H1 (cell line): ENCODE measurements around the gene PSME1. TPM values are rescaled to one million over a fixed set of nuclear protein-coding genes. Genes with fewer than 3 reads are reported as not detected.

Source experiments
- CTCF ChIA-PET: fragments of 300-600 bp; sonication (Branson Sonifier 250); formaldehyde crosslinking; loops from one replicate; lab custom pipeline; 2021; ENCODE audit not compliant: partially characterized antibody; lab: Charles Lee
- POLR2A ChIA-PET: fragments of 300-600 bp; sonication (Branson Sonifier 250); formaldehyde crosslinking; loops from one replicate; lab custom pipeline; 2021; ENCODE audit warnings: inconsistent platforms; ENCODE audit not compliant: partially characterized antibody; lab: Charles Lee
- DNase-seq, 2 experiments: peaks; one replicate each; pipeline versions ENCODE4 v3.0.0 to v3.0.0-alpha.2; 2010 to 2022; ENCODE audit warnings: low spot score in 2 of 2, low read depth in 1 of 2, mixed read lengths in 1 of 2
- FAIRE-seq: peaks from 2 replicates; lab custom pipeline; 2011; peaks lifted over from hg19 to GRCh38; lab: Jason Lieb, UNC
- H2AFZ ChIP-seq: 2 replicates; pipeline ENCODE4 v1.8.1; 2012; ENCODE audit warnings: low read length, inconsistent platforms
- H2AK5ac ChIP-seq: 2 replicates; pipeline ENCODE4 v1.6.1; 2013; ENCODE audit warnings: low read depth, low read length
- H2BK120ac ChIP-seq: replicated peaks from 2 replicates; pipeline ENCODE3; 2013; ENCODE audit warnings: low read depth, low read length, inconsistent platforms
- H2BK12ac ChIP-seq: 2 replicates; pipeline ENCODE4 v1.6.1; 2013; ENCODE audit warnings: low read depth, low read length
- H2BK15ac ChIP-seq: 2 replicates; pipeline ENCODE4 v1.6.1; 2013; ENCODE audit warnings: low read length
- H2BK20ac ChIP-seq: 2 replicates; pipeline ENCODE4 v1.6.1; 2013; ENCODE audit warnings: low read length
- H2BK5ac ChIP-seq: 2 replicates; pipeline ENCODE4 v1.6.1; 2013; ENCODE audit warnings: low read depth, low read length
- H3K14ac ChIP-seq: 2 replicates; pipeline ENCODE4 v1.6.1; 2013; ENCODE audit warnings: inconsistent platforms; ENCODE audit not compliant: insufficient read length
- H3K18ac ChIP-seq: 2 replicates; pipeline ENCODE4 v1.6.1; 2013; ENCODE audit warnings: low read length; ENCODE audit errors: extremely low read depth
- H3K23ac ChIP-seq: 2 replicates; pipeline ENCODE4 v1.6.1; 2013; ENCODE audit warnings: inconsistent platforms; ENCODE audit not compliant: insufficient read length
- H3K23me2 ChIP-seq: 2 replicates; pipeline ENCODE4 v1.6.1; 2013; ENCODE audit warnings: low read depth, low read length
- H3K27ac ChIP-seq: 2 replicates; pipeline ENCODE4 v1.6.1; 2011; ENCODE audit warnings: low read depth, low read length, inconsistent platforms
- H3K27me3 ChIP-seq, 4 experiments: replicated peaks in 1 of 4; 1 replicate in 1 of 4; 2 replicates in 3 of 4; pipeline versions ENCODE4 v1.6.1 to v1.8.1; 2011 to 2013; ENCODE audit warnings: low read length in 3 of 4, mild to moderate bottlenecking in 3 of 4, inconsistent platforms in 2 of 4, mixed read lengths in 2 of 4, moderate library complexity in 1 of 4; ENCODE audit not compliant: control insufficient read depth in 3 of 4, insufficient read depth in 3 of 4; ENCODE audit errors: extremely low read depth in 1 of 4
- H3K36me3 ChIP-seq, 4 experiments: 2 replicates each; pipeline versions ENCODE4 v1.6.1 to v1.8.1; 2011 to 2013; ENCODE audit warnings: mild to moderate bottlenecking in 4 of 4, low read length in 3 of 4, moderate library complexity in 2 of 4, control low read depth in 1 of 4, inconsistent platforms in 1 of 4; ENCODE audit not compliant: insufficient read depth in 4 of 4, control insufficient read depth in 2 of 4
- H3K4ac ChIP-seq: replicated peaks from 2 replicates; pipeline ENCODE3; 2013; ENCODE audit warnings: low read length, low read depth, mixed read lengths, inconsistent platforms; ENCODE audit not compliant: insufficient read length
- H3K4me1 ChIP-seq, 4 experiments: replicated peaks in 1 of 4; 1 replicate in 1 of 4; 2 replicates in 3 of 4; pipeline versions ENCODE4 v1.6.1 to v1.8.1; 2011 to 2013; ENCODE audit warnings: low read length in 3 of 4, inconsistent platforms in 2 of 4, mixed read lengths in 1 of 4; ENCODE audit not compliant: insufficient read depth in 4 of 4, control insufficient read depth in 3 of 4
- H3K4me2 ChIP-seq, 2 experiments: 2 replicates each; pipeline versions ENCODE4 v1.6.1 to v1.8.1; 2011 to 2013; ENCODE audit warnings: low read depth in 2 of 2, low read length in 2 of 2, control low read depth in 1 of 2, inconsistent platforms in 1 of 2, mild to moderate bottlenecking in 1 of 2; ENCODE audit not compliant: insufficient read depth in 1 of 2
- H3K4me3 ChIP-seq, 4 experiments: fragments of 200-600, 300-600 bp in 1 of 4; sonication (generic), shearing (Covaris generic), sonication (Bioruptor Twin) in 1 of 4; 2 replicates each; pipeline versions ENCODE4 v1.5.1 to v1.8.1; 2011 to 2016; ENCODE audit warnings: low read length in 4 of 4, low read depth in 3 of 4, control low read depth in 2 of 4, inconsistent platforms in 2 of 4, mild to moderate bottlenecking in 2 of 4, mixed read lengths in 1 of 4, moderate library complexity in 1 of 4; ENCODE audit not compliant: insufficient read depth in 2 of 4; ENCODE audit errors: extremely low read depth in 1 of 4
- H3K56ac ChIP-seq: replicated peaks from 2 replicates; pipeline ENCODE3; 2013; ENCODE audit warnings: low read depth, mild to moderate bottlenecking, mixed read lengths, low read length, inconsistent platforms; ENCODE audit not compliant: insufficient read length
- H3K79me1 ChIP-seq: 2 replicates; pipeline ENCODE4 v1.6.1; 2013; ENCODE audit warnings: low read depth, low read length, control low read depth
- H3K79me2 ChIP-seq, 2 experiments: 2 replicates each; pipeline versions ENCODE4 v1.6.1 to v1.8.1; 2012 to 2013; ENCODE audit warnings: low read length in 2 of 2, mild to moderate bottlenecking in 2 of 2, inconsistent platforms in 1 of 2; ENCODE audit not compliant: insufficient read depth in 2 of 2, control insufficient read depth in 1 of 2
- H3K9ac ChIP-seq, 4 experiments: replicated peaks in 1 of 4; 1 replicate in 1 of 4; 2 replicates in 3 of 4; pipeline versions ENCODE4 v1.6.1 to v1.8.1; 2011 to 2013; ENCODE audit warnings: low read depth in 3 of 4, low read length in 3 of 4, control low read depth in 2 of 4, mild to moderate bottlenecking in 2 of 4, moderate library complexity in 2 of 4, inconsistent platforms in 1 of 4; ENCODE audit errors: extremely low read depth in 1 of 4
- H3K9me3 ChIP-seq, 2 experiments: 2 replicates each; pipeline versions ENCODE4 v1.6.1 to v1.8.1; 2012 to 2013; ENCODE audit warnings: mild to moderate bottlenecking in 2 of 2, moderate library complexity in 2 of 2, control low read depth in 1 of 2, inconsistent platforms in 1 of 2, low read depth in 1 of 2, low read length in 1 of 2, mixed read lengths in 1 of 2; ENCODE audit not compliant: insufficient read depth in 2 of 2
- H4K20me1 ChIP-seq, 2 experiments: replicated peaks in 1 of 2; 2 replicates each; pipeline versions ENCODE3 to v1.8.1; 2011 to 2013; ENCODE audit warnings: inconsistent platforms in 2 of 2, low read length in 2 of 2, mild to moderate bottlenecking in 1 of 2; ENCODE audit not compliant: insufficient read depth in 2 of 2, control insufficient read depth in 1 of 2
- H4K5ac ChIP-seq: 2 replicates; pipeline ENCODE4 v1.6.1; 2013; ENCODE audit warnings: low read length, low read depth, mixed read lengths, inconsistent platforms; ENCODE audit not compliant: insufficient read length
- H4K8ac ChIP-seq: 2 replicates; pipeline ENCODE4 v1.8.0; 2013; ENCODE audit warnings: mild to moderate bottlenecking, moderate library complexity, low read length, inconsistent platforms; ENCODE audit not compliant: insufficient read depth; ENCODE audit errors: extremely low read depth
- H4K91ac ChIP-seq: replicated peaks from 2 replicates; pipeline ENCODE3; 2013; ENCODE audit warnings: low read length, mixed read lengths, inconsistent platforms; ENCODE audit not compliant: insufficient read length
- BRCA1 ChIP-seq: IDR thresholded peaks from 2 replicates; pipeline ENCODE4 v1.6.1; 2012; ENCODE audit warnings: low read depth, low read length, improper control_type of control experiment
- CREB1 ChIP-seq: IDR thresholded peaks from 2 replicates; pipeline ENCODE4 v1.6.1; 2012; ENCODE audit warnings: inconsistent platforms
- HDAC6 ChIP-seq: IDR thresholded peaks from one replicate; pipeline ENCODE4 v1.7.1; 2012; ENCODE audit warnings: low read depth, mild to moderate bottlenecking, inconsistent platforms, low read length, moderate library complexity
- POLR2AphosphoS5 ChIP-seq: IDR thresholded peaks from 2 replicates; pipeline ENCODE4 v1.6.1; 2011; ENCODE audit warnings: low read depth, low read length
- RXRA ChIP-seq: IDR thresholded peaks from 2 replicates; pipeline ENCODE4 v1.6.1; 2011; ENCODE audit warnings: low read depth, mild to moderate bottlenecking, low read length, moderate library complexity; ENCODE audit not compliant: insufficient read depth
- TAF1 ChIP-seq: IDR thresholded peaks from 2 replicates; pipeline ENCODE4 v1.6.1; 2011; ENCODE audit warnings: mild to moderate bottlenecking, low read depth, low read length
- whole genome bisulfite sequencing, 2 experiments: shearing (Covaris generic) in 1 of 2; methylation state at CpG; one replicate each; pipeline versions ENCODE4 v1.1.6 to v1.1.7; 2013 to 2015; ENCODE audit warnings: low lambda C conversion rate in 2 of 2, mixed read lengths in 2 of 2, inconsistent platforms in 1 of 2, low coverage in 1 of 2, missing lambda C conversion rate in 1 of 2; ENCODE audit not compliant: insufficient replicate concordance in 2 of 2, insufficient coverage in 1 of 2, insufficient read length in 1 of 2; ENCODE audit errors: extremely low coverage in 1 of 2, missing lambda C conversion rate in 1 of 2; 5-methylcytosine and 5-hydroxymethylcytosine counted together
- polyA plus RNA-seq, 7 experiments: library from polyadenylated mRNA; depleted of rRNA in 3 of 7; stranded (reverse) in 5 of 7; unstranded in 2 of 7; fragments of >200 nt in 5 of 7; fragments of 200-250 nt in 2 of 7; gene quantifications; 1 replicate in 5 of 7; 2 replicates in 1 of 7; 4 replicates in 1 of 7; pipeline versions ENCODE4 v1.2.1 to v1.2.3, GENCODE V29; 2011 to 2013; ENCODE audit warnings: missing spikeins in 2 of 7, mixed read lengths in 2 of 7
- total RNA-seq: library from RNA; stranded (reverse); fragmentation: NEBNext Ultra II Directional; extraction: Animal tissue kit (Norgen Biotek cat#: 25700); gene quantifications from 2 replicates; pipeline ENCODE4 v1.2.1, GENCODE V29; 2021
- TF ChIP-seq, protein P1 (sequence below): IDR thresholded peaks from 2 replicates; pipeline ENCODE4 v1.6.1; 2012; ENCODE audit warnings: inconsistent platforms
- TF ChIP-seq, protein P2 (sequence below), 3 experiments: IDR thresholded peaks; 1 replicate in 2 of 3; 2 replicates in 1 of 3; pipeline versions ENCODE4 v1.5.1 to v1.6.1; 2011; ENCODE audit warnings: low read length in 3 of 3, mild to moderate bottlenecking in 3 of 3, inconsistent platforms in 2 of 3, low read depth in 1 of 3, moderate library complexity in 1 of 3; ENCODE audit not compliant: insufficient read depth in 1 of 3; ENCODE audit errors: control extremely low read depth in 1 of 3

Gene PSME1
- total and polyA plus RNA-seq, 2 of the 8 experiments (the other 6 are each of a cell fraction or from before 2014, with no cell fraction given), result 74.9 to 85.9 TPM

DNA sequence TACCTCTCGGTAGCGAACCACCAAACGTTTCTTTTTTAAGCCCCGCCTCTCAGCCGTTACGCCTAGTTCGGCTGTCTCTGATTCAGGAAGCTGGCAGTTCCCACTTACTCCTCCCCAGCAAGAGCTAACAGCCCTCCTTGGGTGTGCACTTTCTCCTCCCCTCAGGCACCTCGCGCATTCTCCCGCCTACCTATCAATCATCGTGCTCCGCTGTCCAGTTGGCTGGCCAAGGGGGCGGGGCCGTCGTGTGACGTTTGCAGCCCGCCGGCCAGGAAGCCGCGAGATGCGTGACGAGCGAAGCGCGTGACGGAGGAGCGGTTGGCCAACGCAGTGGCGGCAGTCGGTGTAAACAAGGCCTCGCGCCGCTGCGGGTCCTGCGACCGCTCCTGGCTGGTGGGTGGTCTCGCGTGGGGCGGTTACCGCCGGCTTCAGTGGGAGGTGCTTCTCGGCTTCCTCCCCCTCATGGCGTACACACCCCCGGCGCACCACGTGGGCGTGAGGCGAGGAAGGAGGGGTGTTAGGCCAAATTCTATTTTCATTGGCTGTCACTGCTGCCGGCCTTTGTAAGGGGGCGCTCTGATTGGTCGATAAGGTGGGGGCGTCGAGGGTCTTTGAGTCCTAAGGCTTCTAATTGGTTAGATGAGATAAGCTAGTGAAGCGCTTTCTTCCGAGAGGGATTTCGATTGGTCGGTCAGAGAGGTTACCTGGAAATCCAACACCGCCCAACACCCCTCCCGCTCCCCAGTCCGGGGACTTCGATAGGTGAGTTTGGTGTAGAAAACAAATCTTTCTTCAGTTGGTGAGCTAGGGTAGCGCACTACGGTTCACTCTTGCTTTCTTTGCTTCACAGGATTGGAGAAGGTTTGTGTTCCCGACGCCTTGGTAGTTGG is 21.2 kb upstream of the PSME1 start, which contains the start of the genes DCAF11 and NRL:
DCAF11 (plus strand) TSS at position 246 of the 890 bp plus-strand sequence. CDS start 818 bp downstream, outside the sequence.
NRL (minus strand) TSS at position 418 of the 890 bp plus-strand sequence. CDS start 32,101 bp downstream, outside the sequence.
- no peaks in the 10 kb centered on the region for H3K27me3 ChIP-seq
- no peak within 1 kb of the TSS; the same call in 1 of the 2 replicates for H2AK5ac ChIP-seq
- peak; percentile 75 for FAIRE-seq
- H3K18ac ChIP-seq, result peak within 1 kb of the TSS; percentile 99
- peak within 1 kb of the TSS; percentile 99; the same call in 1 of the 2 replicates for H2BK15ac ChIP-seq
- POLR2A ChIA-PET, result interaction anchor here (0.6 to 7.1 kb wide), 27 partner anchors 11 to 534 kb away, joined by 3 to 125 read pairs (median 5); partner anchors contain the start of genes CARMIL3, DHRS4L2, EMC9 and FITM1
- CTCF ChIA-PET, result interaction anchor here (0.7 to 2.7 kb wide), 18 partner anchors 15 to 484 kb away, joined by 3 to 20 read pairs (median 4); partner anchors contain the start of genes EMC9, IRF9, PCK2 and PSME2
- WGBS, 2 experiments, result 1% methylated on average over 42 of the region's 65 CpGs; no CpG with 5 or more reads in 1 of the 2 experiments
- no peaks in the 10 kb centered on the region for H3K9me3 ChIP-seq
- peaks cover 9 to 24% (median 21%) of the 10 kb centered on the region in 4 experiments for H3K36me3 ChIP-seq
- peak within 1 kb of the TSS; percentile 100 for H2BK5ac ChIP-seq
- peak; percentile 96 to 99 for DNase-seq
- peak within 1 kb of the TSS; percentile 70 for H3K56ac ChIP-seq
- peaks cover 0 to 4% (median 2%) of the 10 kb centered on the region in 4 experiments; a peak in 5 of 7 replicates for H3K4me1 ChIP-seq
- H4K20me1 ChIP-seq, result peaks cover 0 to 3% of the 10 kb centered on the region in 2 experiments
- peak within 1 kb of the TSS; percentile 88 for H4K5ac ChIP-seq
- H3K14ac ChIP-seq, result peak within 1 kb of the TSS; percentile 8
- H4K8ac ChIP-seq, result peak within 1 kb of the TSS; percentile 96
- H2BK120ac ChIP-seq, result no peak within 1 kb of the TSS
- H3K79me2 ChIP-seq, result peaks cover 0 to 10% of the 10 kb centered on the region in 2 experiments; a peak in 2 of 4 replicates
- H3K4ac ChIP-seq, result peak within 1 kb of the TSS; percentile 65
- peak within 1 kb of the TSS; percentile 68 to 89 (median 76) for H3K4me3 ChIP-seq
- peak within 1 kb of the TSS; percentile 89 for H2AFZ ChIP-seq
- peak within 1 kb of the TSS; percentile 87 to 91 for H3K4me2 ChIP-seq
- peaks cover 7% of the 10 kb centered on the region for H3K23me2 ChIP-seq
- H3K23ac ChIP-seq, result no peak within 1 kb of the TSS
- H3K9ac ChIP-seq, result peak within 1 kb of the TSS; percentile 76 to 97 (median 92)
- H3K27ac ChIP-seq, result peak within 1 kb of the TSS; percentile 97
- H4K91ac ChIP-seq, result peak within 1 kb of the TSS; percentile 97
- H2BK20ac ChIP-seq, result no peak within 1 kb of the TSS; the same call in 1 of the 2 replicates
- H2BK12ac ChIP-seq, result peak within 1 kb of the TSS; percentile 91
- peaks cover 5% of the 10 kb centered on the region; the same call in 1 of the 2 replicates for H3K79me1 ChIP-seq
- TF ChIP-seq CREB1 (peak; percentile 94), RXRA (no peak), POLR2AphosphoS5 (peak; percentile 69), HDAC6 (no peak), BRCA1 (peak; percentile 75), TAF1 (peak; percentile 73)
- TF ChIP-seq, protein P1, sequence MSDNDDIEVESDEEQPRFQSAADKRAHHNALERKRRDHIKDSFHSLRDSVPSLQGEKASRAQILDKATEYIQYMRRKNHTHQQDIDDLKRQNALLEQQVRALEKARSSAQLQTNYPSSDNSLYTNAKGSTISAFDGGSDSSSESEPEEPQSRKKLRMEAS, result peak; percentile 94
- TF ChIP-seq, protein P2, sequence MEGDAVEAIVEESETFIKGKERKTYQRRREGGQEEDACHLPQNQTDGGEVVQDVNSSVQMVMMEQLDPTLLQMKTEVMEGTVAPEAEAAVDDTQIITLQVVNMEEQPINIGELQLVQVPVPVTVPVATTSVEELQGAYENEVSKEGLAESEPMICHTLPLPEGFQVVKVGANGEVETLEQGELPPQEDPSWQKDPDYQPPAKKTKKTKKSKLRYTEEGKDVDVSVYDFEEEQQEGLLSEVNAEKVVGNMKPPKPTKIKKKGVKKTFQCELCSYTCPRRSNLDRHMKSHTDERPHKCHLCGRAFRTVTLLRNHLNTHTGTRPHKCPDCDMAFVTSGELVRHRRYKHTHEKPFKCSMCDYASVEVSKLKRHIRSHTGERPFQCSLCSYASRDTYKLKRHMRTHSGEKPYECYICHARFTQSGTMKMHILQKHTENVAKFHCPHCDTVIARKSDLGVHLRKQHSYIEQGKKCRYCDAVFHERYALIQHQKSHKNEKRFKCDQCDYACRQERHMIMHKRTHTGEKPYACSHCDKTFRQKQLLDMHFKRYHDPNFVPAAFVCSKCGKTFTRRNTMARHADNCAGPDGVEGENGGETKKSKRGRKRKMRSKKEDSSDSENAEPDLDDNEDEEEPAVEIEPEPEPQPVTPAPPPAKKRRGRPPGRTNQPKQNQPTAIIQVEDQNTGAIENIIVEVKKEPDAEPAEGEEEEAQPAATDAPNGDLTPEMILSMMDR (IDR thresholded peaks at IDR 0.05; ENCODE audit: control extremely low read depth in 1 of 3, insufficient read depth in 1 of 3, low read depth in 1 of 3, low read length in 3 of 3), result no peak
